ENCODE results near the gene CLP1.

The CLP1 gene

GRCh38 chr11:57659669-57660068 lies 2.1 kb downstream of the CLP1 start:
- no peak for TF ChIP-seq CTCF (IDR thresholded peaks at IDR 0.05; ENCODE audit: low read depth, low read length, missing control alignments)
- H3K27me3 ChIP-seq (replicated peaks): no peaks in the 10 kb centered on the region
- no peak overlapping the region for H3K4me3 ChIP-seq (ENCODE audit: low read depth, low read length)
- DNase-seq: no peak
- in situ Hi-C loops (cut with HindIII; ENCODE audit: low pct_ligation_motif_present, low sequenced_read_pairs): no loop called here
- H3K27ac ChIP-seq: no peak overlapping the region
- peaks cover 28% of the 10 kb centered on the region for H3K36me3 ChIP-seq (replicated peaks)

GRCh38 chr11:57662893-57663292 lies 5.3 kb downstream of the CLP1 start:
- no peak overlapping the region for H3K27ac ChIP-seq
- H3K27me3 ChIP-seq (replicated peaks): no peaks in the 10 kb centered on the region
- H3K4me3 ChIP-seq (ENCODE audit: low read depth, low read length): no peak overlapping the region
- in situ Hi-C loops (cut with HindIII; ENCODE audit: low pct_ligation_motif_present, low sequenced_read_pairs): no loop called here
- peaks cover 28% of the 10 kb centered on the region for H3K36me3 ChIP-seq (replicated peaks)
- no peak for DNase-seq
- no peak for TF ChIP-seq CTCF (IDR thresholded peaks at IDR 0.05; ENCODE audit: low read depth, low read length, missing control alignments)

- Histone ChIP-seq H3K27ac (no peak overlapping the region), H3K4me3 (ENCODE audit: low read depth, low read length) (no peak overlapping the region), H3K27me3 (replicated peaks) (no peaks in the 10 kb centered on the region), H3K36me3 (replicated peaks) (peaks cover 28% of the 10 kb centered on the region)
- no peak for DNase-seq
- TF ChIP-seq CTCF (IDR thresholded peaks at IDR 0.05; ENCODE audit: low read depth, low read length, missing control alignments): no peak
- in situ Hi-C loops (cut with HindIII; ENCODE audit: low pct_ligation_motif_present, low sequenced_read_pairs): no loop called here
Observed at GRCh38 chr11:57663975-57664374, 6.4 kb downstream of the CLP1 start.

- TF ChIP-seq CTCF (IDR thresholded peaks at IDR 0.05; ENCODE audit: low read depth, low read length, missing control alignments): no peak
- in situ Hi-C loops (cut with HindIII; ENCODE audit: low pct_ligation_motif_present, low sequenced_read_pairs): no loop called here
- H3K27me3 ChIP-seq (replicated peaks): no peaks in the 10 kb centered on the region
- DNase-seq: peak; percentile 98
- peak overlapping the region; percentile 100 for H3K27ac ChIP-seq
- peaks cover 6% of the 10 kb centered on the region for H3K36me3 ChIP-seq (replicated peaks)
- peak overlapping the region; percentile 90 for H3K4me3 ChIP-seq (ENCODE audit: low read depth, low read length)
Observed at GRCh38 chr11:57667117-57667735, 9.7 kb downstream of the CLP1 start.

- Histone ChIP-seq H3K36me3 (replicated peaks) (peaks cover 6% of the 10 kb centered on the region), H3K27ac (peak within 1 kb of the TSS; percentile 100), H3K27me3 (replicated peaks) (no peaks in the 10 kb centered on the region), H3K4me3 (ENCODE audit: low read depth, low read length) (peak within 1 kb of the TSS; percentile 90)
- peak; percentile 33 for TF ChIP-seq CTCF (IDR thresholded peaks at IDR 0.05; ENCODE audit: low read depth, low read length, missing control alignments)
- in situ Hi-C loops (cut with HindIII; ENCODE audit: low pct_ligation_motif_present, low sequenced_read_pairs): no loop called here
- peak; percentile 99 for DNase-seq
Observed at GRCh38 chr11:57667736-57668433, 10.3 kb downstream of the CLP1 start, which contains the start of gene ZDHHC5. TSS of gene ZDHHC5 (plus strand) at chr11:57668114. CDS start at chr11:57673091, 4,977 bp downstream.
